Measurements from ENCODE around the gene SCGB1D4.

The SCGB1D4 gene

GRCh38 chr11:62253999-62254542, 44.8 kb downstream of the SCGB1D4 start:
- no peak for DNase-seq (ENCODE audit: extremely low read depth, low read depth)
- no peak for TF ChIP-seq CTCF (IDR thresholded peaks at IDR 0.05; ENCODE audit: low read depth, low read length)

GRCh38 chr11:62251698-62252097, 47.2 kb downstream of the SCGB1D4 start:
- no peak for TF ChIP-seq CTCF (IDR thresholded peaks at IDR 0.05; ENCODE audit: low read depth, low read length)
- DNase-seq (ENCODE audit: extremely low read depth, low read depth): no peak
